ENCODE data around the gene REST. TPM values are rescaled to one million over a fixed set of nuclear protein-coding genes. Genes with fewer than 3 reads are reported as not detected.

REST gene
- total and polyA plus RNA-seq, 9 of the 15 experiments (the other 6 are each of a cell fraction or from before 2014, with no cell fraction given) = 2.9 to 24.0 (median 19.2) TPM

GRCh38 chr4:56907489-56908205 lies at the start of gene REST (continued):
- TF ChIP-seq NONO (IDR thresholded peaks at IDR 0.05; ENCODE audit: low read depth in 2 of 2, low read length in 1 of 2) (0 out of 4 replicates have a peak, but pooled peaks of 1 of the 2 experiments have one; percentile 32), CXXC5 (CRISPR knock-in tag; IDR thresholded peaks at IDR 0.05) (peak; percentile 56; the same call in 1 of the 2 replicates), ZNF23 (CRISPR knock-in tag; IDR thresholded peaks at IDR 0.05) (no peak), L3MBTL2 (IDR thresholded peaks at IDR 0.05) (peak; percentile 38; the same call in 1 of the 2 replicates), YY1 (IDR thresholded peaks at IDR 0.05; ENCODE audit: borderline replicate concordance in 1 of 3, control insufficient read depth in 1 of 3, extremely low read depth in 1 of 3, insufficient read depth in 3 of 3, insufficient read length in 1 of 3, insufficient replicate concordance in 2 of 3, low read depth in 1 of 3, low read length in 2 of 3) (peak in 1 of 3 experiments; percentile 41), ZNF184 (CRISPR knock-in tag; IDR thresholded peaks at IDR 0.05) (no peak), POLR2H (tag; IDR thresholded peaks at IDR 0.05; ENCODE audit: low read depth) (0 out of 2 replicates have a peak, but pooled peaks have one; percentile 24), VEZF1 (CRISPR knock-in tag; IDR thresholded peaks at IDR 0.05) (peak; percentile 45; the same call in 1 of the 2 replicates), NFIC (IDR thresholded peaks at IDR 0.05) (no peak), KLF13 (tag; IDR thresholded peaks at IDR 0.05; ENCODE audit: borderline replicate concordance, low read depth) (peak; percentile 78; the same call in 1 of the 2 replicates), HMGN3 (IDR thresholded peaks at IDR 0.05; ENCODE audit: borderline replicate concordance, extremely low read depth, insufficient read length, low read depth, low read length) (peak; percentile 12), TFAM (CRISPR knock-in tag; conservative IDR thresholded peaks at IDR 0.05) (no peak), ZNF584 (CRISPR knock-in tag; IDR thresholded peaks at IDR 0.05; ENCODE audit: low read depth) (no peak), POLR2G (IDR thresholded peaks at IDR 0.05; ENCODE audit: low read depth, low read length) (peak; percentile 60; the same call in 1 of the 2 replicates), CTBP1 (IDR thresholded peaks at IDR 0.05; ENCODE audit: borderline replicate concordance) (peak; percentile 11; the same call in 1 of the 2 replicates), ZNF583 (CRISPR knock-in tag; IDR thresholded peaks at IDR 0.05) (no peak), THAP12 (CRISPR knock-in tag; IDR thresholded peaks at IDR 0.05) (0 out of 2 replicates have a peak, but pooled peaks have one; percentile 41), ZNF197 (CRISPR knock-in tag; IDR thresholded peaks at IDR 0.05; ENCODE audit: low read depth) (0 out of 2 replicates have a peak, but pooled peaks have one; percentile 46), GATAD2B (IDR thresholded peaks at IDR 0.05; ENCODE audit: borderline replicate concordance) (0 out of 2 replicates have a peak, but pooled peaks have one; percentile 28), KDM2B (CRISPR knock-in tag; IDR thresholded peaks at IDR 0.05) (peak; percentile 11; the same call in 1 of the 2 replicates), SMAD4 (CRISPR knock-in tag; conservative IDR thresholded peaks at IDR 0.05) (peak; percentile 21), CEBPB (tag; IDR thresholded peaks at IDR 0.05) (no peak), MBD2 (IDR thresholded peaks at IDR 0.05; ENCODE audit: borderline replicate concordance, low read depth) (0 out of 2 replicates have a peak, but pooled peaks have one; percentile 3), HDAC8 (tag; IDR thresholded peaks at IDR 0.05) (no peak)

Measured in K562 (cell line).